NB4 (cell line): Measurements from ENCODE around the gene NTM.

ENCODE experiments used
- CTCF ChIP-seq: IDR thresholded peaks from one replicate; pipeline ENCODE4 v1.5.1; 2012; ENCODE audit warnings: low read depth, low read length
- POLR2A ChIP-seq: IDR thresholded peaks from 2 replicates; pipeline ENCODE4 v1.6.1; 2011; ENCODE audit warnings: mild to moderate bottlenecking; ENCODE audit not compliant: insufficient read length; ENCODE audit errors: extremely low read depth

GRCh38 chr11:131612533-131612932 is 242.1 kb downstream of the NTM start:
- no peak for TF ChIP-seq CTCF
- TF ChIP-seq POLR2A = no peak
